Calu3 (cell line): ENCODE data around the gene KRT78. TPM values are rescaled to one million over a fixed set of nuclear protein-coding genes. Genes with fewer than 3 reads are reported as not detected.

Source experiments
- BruUV-seq: library from RNA; stranded (reverse); fragments of 400-500 nt; replicated peaks from 2 replicates; lab custom pipeline; 2021; lab: Mats Ljungman, UMichigan
- CTCF ChIA-PET: fragments of 300-600 bp; sonication (Branson Sonifier 250); formaldehyde crosslinking; loops from one replicate; lab custom pipeline; 2022; ENCODE audit warnings: antibody characterized with exemption; lab: Charles Lee
- DNase-seq: peaks from one replicate; pipeline ENCODE4 v3.0.0; 2022
- H3K27ac Mint-ChIP-seq: one replicate; pipeline ENCODE4 v1.8.0; 2022; ENCODE audit warnings: mixed read lengths; ENCODE audit not compliant: unreplicated experiment
- H3K27me3 Mint-ChIP-seq: one replicate; pipeline ENCODE4 v1.8.0; 2022; ENCODE audit warnings: mixed read lengths; ENCODE audit not compliant: unreplicated experiment
- H3K36me3 Mint-ChIP-seq: one replicate; pipeline ENCODE4 v1.8.0; 2022; ENCODE audit warnings: mild to moderate bottlenecking, moderate library complexity, mixed read lengths; ENCODE audit not compliant: insufficient read depth, unreplicated experiment
- H3K4me1 Mint-ChIP-seq: one replicate; pipeline ENCODE4 v1.8.0; 2022; ENCODE audit warnings: mild to moderate bottlenecking, low read depth, mixed read lengths; ENCODE audit not compliant: unreplicated experiment
- H3K4me3 Mint-ChIP-seq: one replicate; pipeline ENCODE4 v1.8.0; 2022; ENCODE audit warnings: mild to moderate bottlenecking, low read depth, moderate library complexity, mixed read lengths; ENCODE audit not compliant: unreplicated experiment
- H3K9me3 Mint-ChIP-seq: one replicate; pipeline ENCODE4 v1.8.0; 2022; ENCODE audit warnings: low read depth, mixed read lengths; ENCODE audit not compliant: unreplicated experiment
- CTCF ChIP-seq: fragments of 200-600 bp; IDR thresholded peaks from one replicate; pipeline ENCODE4 v1.8.0; 2022; ENCODE audit warnings: antibody characterized with exemption; ENCODE audit not compliant: unreplicated experiment
- intact Hi-C: fragments of 100-400 bp; cut with micrococcal nuclease; formaldehyde crosslinking; loops from one replicate; pipeline ENCODE4 v1.10.0; 2022; ENCODE audit not compliant: unreplicated experiment
- total RNA-seq: library from RNA; stranded (reverse); gene quantifications from 2 replicates; pipeline ENCODE4 v1.2.3, GENCODE V29; 2022

KRT78 gene
- total RNA-seq, 1 experiment from 2014 or later = 0.59 TPM

GRCh38 chr12:52827499-52828090 lies 21.2 kb downstream of the KRT78 start:
- no peak overlapping the region for H3K4me3 Mint-ChIP-seq
- no peaks in the 10 kb centered on the region for H3K9me3 Mint-ChIP-seq
- no peak for TF ChIP-seq CTCF
- H3K36me3 Mint-ChIP-seq = no peaks in the 10 kb centered on the region
- no peaks in the 10 kb centered on the region for H3K27me3 Mint-ChIP-seq
- peaks cover 6% of the 10 kb centered on the region for H3K4me1 Mint-ChIP-seq
- DNase-seq = no peak
- BruUV-seq = no TSS peak
- no peak overlapping the region for H3K27ac Mint-ChIP-seq
- CTCF ChIA-PET = no interaction called here
- intact Hi-C loops = no loop called here

GRCh38 chr12:52826611-52827498 lies 21.9 kb downstream of the KRT78 start:
- CTCF ChIA-PET = no interaction called here
- Mint-ChIP-seq H3K4me3 (no peak overlapping the region), H3K4me1 (peaks cover 13% of the 10 kb centered on the region), H3K27me3 (no peaks in the 10 kb centered on the region), H3K36me3 (no peaks in the 10 kb centered on the region), H3K9me3 (no peaks in the 10 kb centered on the region), H3K27ac (no peak overlapping the region)
- no peak for DNase-seq
- BruUV-seq = no TSS peak
- intact Hi-C loops = no loop called here
- no peak for TF ChIP-seq CTCF

GRCh38 chr12:52825961-52826360 lies 22.8 kb downstream of the KRT78 start:
- intact Hi-C loops = no loop called here
- BruUV-seq = no TSS peak
- Mint-ChIP-seq H3K4me1 (peaks cover 15% of the 10 kb centered on the region), H3K4me3 (no peak overlapping the region), H3K36me3 (no peaks in the 10 kb centered on the region), H3K9me3 (no peaks in the 10 kb centered on the region), H3K27ac (no peak overlapping the region), H3K27me3 (no peaks in the 10 kb centered on the region)
- CTCF ChIA-PET = no interaction called here
- DNase-seq = no peak
- no peak for TF ChIP-seq CTCF

- H3K4me1 Mint-ChIP-seq = peaks cover 15% of the 10 kb centered on the region
- no peak overlapping the region for H3K27ac Mint-ChIP-seq
- CTCF ChIA-PET = no interaction called here
- H3K9me3 Mint-ChIP-seq = no peaks in the 10 kb centered on the region
- H3K36me3 Mint-ChIP-seq = no peaks in the 10 kb centered on the region
- H3K4me3 Mint-ChIP-seq = no peak overlapping the region
- BruUV-seq = no TSS peak
- no peak for TF ChIP-seq CTCF
- DNase-seq = no peak
- H3K27me3 Mint-ChIP-seq = peaks cover 3% of the 10 kb centered on the region
- intact Hi-C loops = no loop called here
Measured at GRCh38 chr12:52824741-52825410, 23.9 kb downstream of the KRT78 start.
